Smooth muscle cell (in vitro differentiated cells): ENCODE data around the gene CDH23. TPM values are rescaled to one million over a fixed set of nuclear protein-coding genes. Genes with fewer than 3 reads are reported as not detected.

Experiments
- DNase-seq: peaks from one replicate; lab custom pipeline; 2025; ENCODE audit not compliant: unreplicated experiment; lab: John Stamatoyannopoulos, UW
- H2AFZ ChIP-seq: fragments of 200-600 bp; sonication (generic); 2 replicates; pipeline ENCODE4 v1.6.0; 2016; ENCODE audit warnings: antibody characterized with exemption, low read depth, mild to moderate bottlenecking
- H3F3A ChIP-seq: fragments of 200-600 bp; sonication (generic); 2 replicates; pipeline ENCODE4 v1.6.0; 2017; ENCODE audit warnings: antibody characterized with exemption, low read depth
- H3K27ac ChIP-seq: fragments of 200-600 bp; sonication (generic); 2 replicates; pipeline ENCODE4 v1.5.1; 2016; ENCODE audit warnings: low read depth, mild to moderate bottlenecking
- H3K27me3 ChIP-seq: fragments of 200-600 bp; sonication (generic); 2 replicates; pipeline ENCODE4 v1.6.1; 2016; ENCODE audit warnings: low read depth, mild to moderate bottlenecking
- H3K36me3 ChIP-seq: fragments of 200-600 bp; sonication (generic); 2 replicates; pipeline ENCODE4 v1.5.1; 2016; ENCODE audit warnings: low read depth
- H3K4me1 ChIP-seq: fragments of 200-600 bp; sonication (generic); 2 replicates; pipeline ENCODE4 v1.5.1; 2016; ENCODE audit warnings: low read depth
- H3K4me2 ChIP-seq: fragments of 200-600 bp; sonication (generic); 2 replicates; pipeline ENCODE4 v1.6.0; 2016; ENCODE audit warnings: mild to moderate bottlenecking
- H3K4me3 ChIP-seq: fragments of 200-600 bp; sonication (generic); 2 replicates; pipeline ENCODE4 v1.5.1; 2016; ENCODE audit warnings: mild to moderate bottlenecking
- H3K79me2 ChIP-seq: fragments of 200-600 bp; sonication (generic); 2 replicates; pipeline ENCODE4 v1.6.0; 2016; ENCODE audit warnings: low read depth, mild to moderate bottlenecking
- H3K9ac ChIP-seq: fragments of 200-600 bp; sonication (generic); 2 replicates; pipeline ENCODE4 v1.6.0; 2016; ENCODE audit warnings: low read depth
- H3K9me3 ChIP-seq: fragments of 200-600 bp; sonication (generic); replicated peaks from 2 replicates; pipeline ENCODE4 v1.5.1; 2016; ENCODE audit warnings: low read depth
- H4K20me1 ChIP-seq: fragments of 200-600 bp; sonication (generic); 2 replicates; pipeline ENCODE4 v1.6.0; 2016; ENCODE audit warnings: low read depth
- WGBS: methylation state at CpG from one replicate; pipeline ENCODE4 v1.1.7; 2016; ENCODE audit warnings: low lambda C conversion rate; 5-methylcytosine and 5-hydroxymethylcytosine counted together
- polyA plus RNA-seq: library from polyadenylated mRNA; unstranded; fragments of >200 nt; fragmentation: Nextera tagmentation; extraction: Ambion mirVana; gene quantifications from 2 replicates; pipeline ENCODE4 v1.2.1, GENCODE V29; 2016
- total RNA-seq: library from RNA; depleted of rRNA; stranded (reverse); fragments of >200 nt; gene quantifications from 2 replicates; pipeline ENCODE4 v1.2.3, GENCODE V29; 2014
- TF ChIP-seq, protein P1 (sequence below): fragments of 200-600 bp; sonication (generic); IDR thresholded peaks from 2 replicates; pipeline ENCODE4 v1.5.1; 2017; ENCODE audit warnings: borderline replicate concordance, mild to moderate bottlenecking, antibody characterized with exemption; ENCODE audit not compliant: insufficient read depth, poor library complexity, severe bottlenecking

The CDH23 gene
- total and polyA plus RNA-seq, 2 experiments from 2014 or later = 0.99 to 2.5 TPM

DNA sequence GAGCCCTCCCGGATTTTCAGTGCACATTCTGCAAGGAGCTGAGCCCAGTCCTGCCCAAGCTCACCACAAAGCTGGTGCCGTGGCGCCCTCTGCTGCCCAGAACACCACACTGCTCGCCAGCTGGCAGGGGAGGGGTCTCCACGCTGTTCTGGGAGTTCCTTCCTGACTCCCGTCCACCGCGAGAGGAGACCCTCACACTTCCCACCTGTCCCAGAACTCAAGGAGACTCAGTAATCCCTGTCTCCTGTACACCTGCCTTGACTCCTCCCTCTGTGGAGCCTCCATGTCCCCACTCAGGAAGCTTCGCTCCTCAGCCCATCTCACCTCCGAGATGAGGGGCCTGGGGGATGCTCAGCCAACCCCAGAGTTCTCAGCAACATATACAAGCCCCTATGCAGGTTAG, 311.6 kb downstream of the CDH23 start:
- H3K36me3 ChIP-seq = no peaks in the 10 kb centered on the region
- H3K27ac ChIP-seq = no peak overlapping the region
- WGBS = 22% methylated on average over 10 of the region's 10 CpGs
- no peak for DNase-seq
- H3K4me1 ChIP-seq = peaks cover 3% of the 10 kb centered on the region
- H3K27me3 ChIP-seq = no peaks in the 10 kb centered on the region
- TF ChIP-seq, protein P1, sequence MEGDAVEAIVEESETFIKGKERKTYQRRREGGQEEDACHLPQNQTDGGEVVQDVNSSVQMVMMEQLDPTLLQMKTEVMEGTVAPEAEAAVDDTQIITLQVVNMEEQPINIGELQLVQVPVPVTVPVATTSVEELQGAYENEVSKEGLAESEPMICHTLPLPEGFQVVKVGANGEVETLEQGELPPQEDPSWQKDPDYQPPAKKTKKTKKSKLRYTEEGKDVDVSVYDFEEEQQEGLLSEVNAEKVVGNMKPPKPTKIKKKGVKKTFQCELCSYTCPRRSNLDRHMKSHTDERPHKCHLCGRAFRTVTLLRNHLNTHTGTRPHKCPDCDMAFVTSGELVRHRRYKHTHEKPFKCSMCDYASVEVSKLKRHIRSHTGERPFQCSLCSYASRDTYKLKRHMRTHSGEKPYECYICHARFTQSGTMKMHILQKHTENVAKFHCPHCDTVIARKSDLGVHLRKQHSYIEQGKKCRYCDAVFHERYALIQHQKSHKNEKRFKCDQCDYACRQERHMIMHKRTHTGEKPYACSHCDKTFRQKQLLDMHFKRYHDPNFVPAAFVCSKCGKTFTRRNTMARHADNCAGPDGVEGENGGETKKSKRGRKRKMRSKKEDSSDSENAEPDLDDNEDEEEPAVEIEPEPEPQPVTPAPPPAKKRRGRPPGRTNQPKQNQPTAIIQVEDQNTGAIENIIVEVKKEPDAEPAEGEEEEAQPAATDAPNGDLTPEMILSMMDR = peak; percentile 83
- H3K79me2 ChIP-seq = no peaks in the 10 kb centered on the region
- H3K4me3 ChIP-seq = no peak overlapping the region
- no peaks in the 10 kb centered on the region for H3F3A ChIP-seq
- H3K9me3 ChIP-seq = no peaks in the 10 kb centered on the region
- H4K20me1 ChIP-seq = no peaks in the 10 kb centered on the region
- no peak overlapping the region for H2AFZ ChIP-seq
- H3K4me2 ChIP-seq = no peak overlapping the region
- no peak overlapping the region for H3K9ac ChIP-seq

- no peak overlapping the region for H3K9ac ChIP-seq
- TF ChIP-seq, protein P1 = no peak
- H3K4me2 ChIP-seq = no peak overlapping the region
Measured at GRCh38 chr10:71708897-71709882, 312.5 kb downstream of the CDH23 start.

GRCh38 chr10:71710519-71710918, 313.8 kb downstream of the CDH23 start:
- no peak overlapping the region for H3K9ac ChIP-seq
- no peak overlapping the region for H2AFZ ChIP-seq
- no peaks in the 10 kb centered on the region for H3F3A ChIP-seq
- WGBS = 91% methylated on average over 2 of the region's 2 CpGs
- H3K9me3 ChIP-seq = no peaks in the 10 kb centered on the region
- DNase-seq = no peak
- H3K4me2 ChIP-seq = no peak overlapping the region
- H3K27ac ChIP-seq = no peak overlapping the region
- TF ChIP-seq, protein P1 = no peak
- H3K27me3 ChIP-seq = no peaks in the 10 kb centered on the region
- H3K4me1 ChIP-seq = peaks cover 11% of the 10 kb centered on the region
- no peaks in the 10 kb centered on the region for H3K79me2 ChIP-seq
- no peaks in the 10 kb centered on the region for H3K36me3 ChIP-seq
- no peaks in the 10 kb centered on the region for H4K20me1 ChIP-seq
- H3K4me3 ChIP-seq = no peak overlapping the region

More at GRCh38 chr10:71708897-71709882, 312.5 kb downstream of the CDH23 start:
- no peak overlapping the region for H3K27ac ChIP-seq
- H4K20me1 ChIP-seq = no peaks in the 10 kb centered on the region
- H3K4me1 ChIP-seq = peaks cover 11% of the 10 kb centered on the region
- DNase-seq = no peak
- H3K27me3 ChIP-seq = no peaks in the 10 kb centered on the region
- no peak overlapping the region for H2AFZ ChIP-seq
- H3F3A ChIP-seq = no peaks in the 10 kb centered on the region
- 81% methylated on average over 28 of the region's 28 CpGs for WGBS
- no peaks in the 10 kb centered on the region for H3K79me2 ChIP-seq
- H3K4me3 ChIP-seq = no peak overlapping the region
- no peaks in the 10 kb centered on the region for H3K9me3 ChIP-seq
- H3K36me3 ChIP-seq = no peaks in the 10 kb centered on the region
